ENCODE measurements around the gene MAP2K7. TPM values are rescaled to one million over a fixed set of nuclear protein-coding genes. Genes with fewer than 3 reads are reported as not detected.

The MAP2K7 gene
- total and polyA plus RNA-seq, 8 donors, result 4.1 to 52.2 (median 14.7) TPM

- peak overlapping the region in 2 of 5 donors; percentile 23 to 41 for H3K27ac ChIP-seq
- H3K4me1 ChIP-seq, result peaks cover 0 to 14% (median 5%) of the 10 kb centered on the region in 4 donors
- intact Hi-C loops (cut with DNase I; ENCODE audit: low total_unique reads), result no loop called here
- WGBS, 5 donors, result 26 to 47% (median 34%) methylated on average over 12 to 18 of the region's 18 CpGs
- peaks cover 0 to 53% (median 0%) of the 10 kb centered on the region in 3 donors for H3K27me3 ChIP-seq
- peak; percentile 73 to 86 for DNase-seq
- peak overlapping the region in 1 of 4 donors; percentile 3 for H3K4me3 ChIP-seq
- H3K36me3 ChIP-seq, result peaks cover 0 to 11% (median 7%) of the 10 kb centered on the region in 4 donors
- H3K9me3 ChIP-seq, result no peaks in the 10 kb centered on the region
- TF ChIP-seq POLR2A (IDR thresholded peaks at IDR 0.05) (no peak), CTCF (IDR thresholded peaks at IDR 0.05) (no peak), POLR2AphosphoS5 (IDR thresholded peaks at IDR 0.05) (peak in 1 of 3 donors; percentile 48), EP300 (IDR thresholded peaks at IDR 0.05) (no peak)
These were observed 8.9 kb upstream of the MAP2K7 start for GRCh38 chr19:7894612-7895309.

GRCh38 chr19:7895565-7895964, 8.1 kb upstream of the MAP2K7 start:
- Histone ChIP-seq H3K4me1 (peaks cover 0 to 14% (median 5%) of the 10 kb centered on the region in 4 donors), H3K36me3 (peaks cover 0 to 19% (median 11%) of the 10 kb centered on the region in 4 donors), H3K27me3 (peaks cover 0 to 46% (median 0%) of the 10 kb centered on the region in 3 donors), H3K4me3 (no peak overlapping the region), H3K9me3 (no peaks in the 10 kb centered on the region), H3K27ac (no peak overlapping the region)
- intact Hi-C loops (cut with DNase I; ENCODE audit: low total_unique reads), result no loop called here
- TF ChIP-seq POLR2A (IDR thresholded peaks at IDR 0.05) (no peak), CTCF (IDR thresholded peaks at IDR 0.05) (no peak), EP300 (IDR thresholded peaks at IDR 0.05) (no peak), POLR2AphosphoS5 (IDR thresholded peaks at IDR 0.05) (no peak)
- 79 to 92% (median 85%) methylated on average over 12 to 13 of the region's 13 CpGs for WGBS, 5 donors
- DNase-seq, result no peak

GRCh38 chr19:7897292-7897691, 6.4 kb upstream of the MAP2K7 start:
- Histone ChIP-seq H3K27me3 (peaks cover 0 to 33% (median 0%) of the 10 kb centered on the region in 3 donors), H3K27ac (no peak overlapping the region), H3K9me3 (no peaks in the 10 kb centered on the region), H3K4me1 (peaks cover 0 to 16% (median 8%) of the 10 kb centered on the region in 4 donors), H3K36me3 (peaks cover 0 to 20% (median 11%) of the 10 kb centered on the region in 4 donors), H3K4me3 (no peak overlapping the region)
- TF ChIP-seq EP300 (IDR thresholded peaks at IDR 0.05) (no peak), CTCF (IDR thresholded peaks at IDR 0.05) (no peak), POLR2AphosphoS5 (IDR thresholded peaks at IDR 0.05) (no peak), POLR2A (IDR thresholded peaks at IDR 0.05) (no peak)
- intact Hi-C loops (cut with DNase I; ENCODE audit: low total_unique reads), result no loop called here
- 84 to 92% (median 85%) methylated on average over 11 of the region's 11 CpGs for WGBS, 5 donors
- no peak for DNase-seq

GRCh38 chr19:7898967-7899366, 4.7 kb upstream of the MAP2K7 start:
- WGBS, 5 donors, result 91 to 97% (median 94%) methylated on average over 16 of the region's 16 CpGs
- Histone ChIP-seq H3K27ac (no peak overlapping the region), H3K9me3 (no peaks in the 10 kb centered on the region), H3K36me3 (peaks cover 0 to 20% (median 11%) of the 10 kb centered on the region in 4 donors), H3K4me3 (no peak overlapping the region), H3K27me3 (peaks cover 0 to 17% (median 0%) of the 10 kb centered on the region in 3 donors), H3K4me1 (peaks cover 5 to 24% (median 16%) of the 10 kb centered on the region in 4 donors)
- TF ChIP-seq CTCF (IDR thresholded peaks at IDR 0.05) (no peak), POLR2AphosphoS5 (IDR thresholded peaks at IDR 0.05) (no peak), POLR2A (IDR thresholded peaks at IDR 0.05) (no peak), EP300 (IDR thresholded peaks at IDR 0.05) (no peak)
- intact Hi-C loops (cut with DNase I; ENCODE audit: low total_unique reads), result no loop called here
- DNase-seq, result no peak
